ENCODE results near the gene CLDN7.

DNA sequence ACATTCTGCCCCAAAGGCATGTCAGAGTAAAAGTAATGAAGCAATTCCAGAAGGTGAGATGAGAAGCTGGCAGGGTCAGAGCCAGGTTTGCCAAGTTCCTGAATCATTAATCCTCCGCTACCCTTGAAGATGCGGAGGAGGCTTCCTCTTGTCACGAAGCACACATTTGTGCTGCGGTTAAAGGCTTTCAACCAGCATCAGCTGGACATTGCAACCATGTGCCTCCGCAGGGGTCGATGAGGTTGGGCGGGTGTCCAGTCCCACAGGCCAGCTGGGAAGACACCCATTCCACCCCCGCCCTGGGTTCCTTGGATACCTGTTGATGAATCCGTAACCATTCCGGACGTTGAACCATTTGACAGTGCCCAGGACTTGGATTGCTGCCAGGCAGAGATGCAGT lies 30.9 kb upstream of the CLDN7 start:
- TF ChIP-seq TAF1 (IDR thresholded peaks at IDR 0.05; ENCODE audit: borderline replicate concordance, insufficient read depth, low read length), result no peak
- no peak for TF ChIP-seq POLR2AphosphoS5 (IDR thresholded peaks at IDR 0.05; ENCODE audit: low read depth, low read length)
- TF ChIP-seq, protein P1, sequence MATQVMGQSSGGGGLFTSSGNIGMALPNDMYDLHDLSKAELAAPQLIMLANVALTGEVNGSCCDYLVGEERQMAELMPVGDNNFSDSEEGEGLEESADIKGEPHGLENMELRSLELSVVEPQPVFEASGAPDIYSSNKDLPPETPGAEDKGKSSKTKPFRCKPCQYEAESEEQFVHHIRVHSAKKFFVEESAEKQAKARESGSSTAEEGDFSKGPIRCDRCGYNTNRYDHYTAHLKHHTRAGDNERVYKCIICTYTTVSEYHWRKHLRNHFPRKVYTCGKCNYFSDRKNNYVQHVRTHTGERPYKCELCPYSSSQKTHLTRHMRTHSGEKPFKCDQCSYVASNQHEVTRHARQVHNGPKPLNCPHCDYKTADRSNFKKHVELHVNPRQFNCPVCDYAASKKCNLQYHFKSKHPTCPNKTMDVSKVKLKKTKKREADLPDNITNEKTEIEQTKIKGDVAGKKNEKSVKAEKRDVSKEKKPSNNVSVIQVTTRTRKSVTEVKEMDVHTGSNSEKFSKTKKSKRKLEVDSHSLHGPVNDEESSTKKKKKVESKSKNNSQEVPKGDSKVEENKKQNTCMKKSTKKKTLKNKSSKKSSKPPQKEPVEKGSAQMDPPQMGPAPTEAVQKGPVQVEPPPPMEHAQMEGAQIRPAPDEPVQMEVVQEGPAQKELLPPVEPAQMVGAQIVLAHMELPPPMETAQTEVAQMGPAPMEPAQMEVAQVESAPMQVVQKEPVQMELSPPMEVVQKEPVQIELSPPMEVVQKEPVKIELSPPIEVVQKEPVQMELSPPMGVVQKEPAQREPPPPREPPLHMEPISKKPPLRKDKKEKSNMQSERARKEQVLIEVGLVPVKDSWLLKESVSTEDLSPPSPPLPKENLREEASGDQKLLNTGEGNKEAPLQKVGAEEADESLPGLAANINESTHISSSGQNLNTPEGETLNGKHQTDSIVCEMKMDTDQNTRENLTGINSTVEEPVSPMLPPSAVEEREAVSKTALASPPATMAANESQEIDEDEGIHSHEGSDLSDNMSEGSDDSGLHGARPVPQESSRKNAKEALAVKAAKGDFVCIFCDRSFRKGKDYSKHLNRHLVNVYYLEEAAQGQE (IDR thresholded peaks at IDR 0.05; ENCODE audit: insufficient read depth in 1 of 2, low read depth in 2 of 2, low read length in 2 of 2), result no peak

All from PFSK-1 (cell line).